Stimulated activated CD4-positive, alpha-beta T cell treated with anti-CD3 and anti-CD28 coated beads, TNF-alpha, amount 100 ng/mL, for 48 hours (primary cell): ENCODE results near the gene GALNTL6.

Source experiments
- DNase-seq, 3 donors: peaks; one replicate each; pipeline ENCODE4 v3.0.0-alpha.2; 2020; ENCODE audit warnings: low read depth in 3 of 3

The GALNTL6 gene

GRCh38 chr4:171812665-171813525 lies at the start of gene GALNTL6:
Gene GALNTL6 (plus strand): TSS chr4:171813404.
- no peak for DNase-seq

GRCh38 chr4:171765514-171765913 lies 47.7 kb upstream of the GALNTL6 start:
- no peak for DNase-seq

GRCh38 chr4:171774642-171775190 lies 38.5 kb upstream of the GALNTL6 start:
- no peak for DNase-seq

- DNase-seq: no peak
These were observed 33.9 kb upstream of the GALNTL6 start for GRCh38 chr4:171779301-171779700.

GRCh38 chr4:171785388-171785787 lies 27.8 kb upstream of the GALNTL6 start:
- no peak for DNase-seq

- no peak for DNase-seq
These were observed 19.5 kb upstream of the GALNTL6 start for GRCh38 chr4:171793723-171794122.

- DNase-seq: no peak
These were observed 18.7 kb upstream of the GALNTL6 start for GRCh38 chr4:171794528-171794927.

GRCh38 chr4:171809854-171810253 lies 3.4 kb upstream of the GALNTL6 start:
- no peak for DNase-seq

- no peak for DNase-seq
These were observed 905 bp upstream of the GALNTL6 start for GRCh38 chr4:171812333-171812664.

GRCh38 chr4:171813526-171814250 lies 484 bp downstream of the GALNTL6 start:
- DNase-seq: no peak

- no peak for DNase-seq
These were observed 1.3 kb downstream of the GALNTL6 start for GRCh38 chr4:171814545-171814944.

GRCh38 chr4:171817026-171817425 lies 3.8 kb downstream of the GALNTL6 start:
- no peak for DNase-seq

GRCh38 chr4:171834640-171835039 lies 21.4 kb downstream of the GALNTL6 start:
- DNase-seq: no peak

GRCh38 chr4:171843456-171843855 lies 30.3 kb downstream of the GALNTL6 start:
- no peak for DNase-seq

GRCh38 chr4:171846232-171846631 lies 33.0 kb downstream of the GALNTL6 start:
- peak in 1 of 3 donors; percentile 0 for DNase-seq

- no peak for DNase-seq
These were observed 33.7 kb downstream of the GALNTL6 start for GRCh38 chr4:171846893-171847292.

GRCh38 chr4:171847751-171848150 lies 34.5 kb downstream of the GALNTL6 start:
- DNase-seq: no peak

- no peak for DNase-seq
These were observed 36.5 kb downstream of the GALNTL6 start for GRCh38 chr4:171849686-171850222.

- no peak for DNase-seq
These were observed 38.1 kb downstream of the GALNTL6 start for GRCh38 chr4:171851295-171851694.

GRCh38 chr4:171857302-171858012 lies 44.3 kb downstream of the GALNTL6 start:
- DNase-seq: no peak

GRCh38 chr4:171875291-171875690 lies 62.1 kb downstream of the GALNTL6 start:
- no peak for DNase-seq

- no peak for DNase-seq
These were observed 63.4 kb downstream of the GALNTL6 start for GRCh38 chr4:171876636-171877035.
